ENCODE results near the gene SCGB1C1. TPM values are rescaled to one million over a fixed set of nuclear protein-coding genes. Genes with fewer than 3 reads are reported as not detected.

Gene SCGB1C1
- polyA plus RNA-seq, 1 experiment: not detected

DNA sequence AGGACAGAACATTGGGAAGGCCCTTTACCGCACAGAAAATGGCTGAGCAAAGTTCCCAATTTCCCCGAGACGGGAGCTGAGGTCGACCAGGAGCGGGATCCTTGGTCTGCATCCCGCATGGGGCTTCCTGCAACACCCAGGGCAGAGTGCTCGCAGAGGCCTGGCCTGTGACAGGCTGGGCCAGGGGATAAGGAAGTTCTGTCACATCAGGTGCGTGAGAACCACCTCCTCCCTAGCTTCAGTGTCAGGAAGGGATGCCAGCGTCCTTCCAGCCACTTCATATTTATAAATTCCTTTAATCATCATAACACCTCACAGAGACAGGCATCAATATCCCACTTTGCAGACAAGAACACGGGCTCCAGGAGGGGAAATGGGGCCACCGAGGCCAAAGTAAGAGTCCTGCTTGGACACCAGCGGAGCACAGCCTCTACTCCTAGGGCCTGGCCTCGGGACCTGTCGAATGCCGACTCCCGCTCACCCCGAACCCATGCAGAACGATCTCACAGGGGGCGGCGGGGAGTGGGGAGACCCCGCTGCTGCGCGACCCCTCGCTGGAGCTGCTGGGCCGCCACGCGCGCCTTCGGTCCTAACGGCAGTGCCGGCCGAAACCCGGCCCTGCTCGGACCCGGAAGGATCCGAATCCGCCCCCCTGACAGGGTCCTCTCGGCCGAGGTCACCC, 13.8 kb downstream of the SCGB1C1 start:
- Histone ChIP-seq H3K36me3 (ENCODE audit: control insufficient read depth, insufficient read depth, low read length) (peaks cover 42% of the 10 kb centered on the region), H3K27me3 (ENCODE audit: control insufficient read depth, insufficient read depth, low read length) (no peaks in the 10 kb centered on the region), H3K4me3 (ENCODE audit: low read depth, low read length) (peak overlapping the region; percentile 96)
- CTCF ChIA-PET: interaction anchor here (0.6 to 1.6 kb wide), 5 partner anchors 28 to 242 kb away, joined by 3 to 6 read pairs (median 3); no protein-coding TSS in a partner anchor
- no peak for DNase-seq (ENCODE audit: low read depth)
- TF ChIP-seq CTCF (IDR thresholded peaks at IDR 0.05; ENCODE audit: insufficient read depth, low read depth, low read length): no peak
- POLR2A ChIA-PET: no interaction called here

- peak; percentile 90 for DNase-seq (ENCODE audit: low read depth)
- TF ChIP-seq CTCF (IDR thresholded peaks at IDR 0.05; ENCODE audit: insufficient read depth, low read depth, low read length): no peak
- POLR2A ChIA-PET: no interaction called here
- Histone ChIP-seq H3K27me3 (ENCODE audit: control insufficient read depth, insufficient read depth, low read length) (no peaks in the 10 kb centered on the region), H3K4me3 (ENCODE audit: low read depth, low read length) (peak within 1 kb of the TSS; percentile 96), H3K36me3 (ENCODE audit: control insufficient read depth, insufficient read depth, low read length) (peaks cover 49% of the 10 kb centered on the region)
- CTCF ChIA-PET: interaction anchor here (0.6 to 1.6 kb wide), 4 partner anchors 27 to 241 kb away, joined by 3 to 6 read pairs (median 4); no protein-coding TSS in a partner anchor
These were observed 14.5 kb downstream of the SCGB1C1 start, which contains the start of the genes BET1L and RIC8A for GRCh38 chr11:207208-207862. Gene BET1L (minus strand): TSS chr11:207399. CDS start chr11:207321, 78 bp downstream. Gene RIC8A (plus strand): TSS chr11:207708. CDS start chr11:208855, 1,147 bp downstream.

GRCh38 chr11:207863-208180, 14.9 kb downstream of the SCGB1C1 start:
- no peak for DNase-seq (ENCODE audit: low read depth)
- ChIA-PET POLR2A (no interaction called here), CTCF (interaction anchor here (0.9 to 1.5 kb wide), 3 partner anchors 128 to 241 kb away, joined by 3 to 6 read pairs (median 3); no protein-coding TSS in a partner anchor)
- Histone ChIP-seq H3K36me3 (ENCODE audit: control insufficient read depth, insufficient read depth, low read length) (peaks cover 54% of the 10 kb centered on the region), H3K27me3 (ENCODE audit: control insufficient read depth, insufficient read depth, low read length) (no peaks in the 10 kb centered on the region), H3K4me3 (ENCODE audit: low read depth, low read length) (peak overlapping the region; percentile 96)
- no peak for TF ChIP-seq CTCF (IDR thresholded peaks at IDR 0.05; ENCODE audit: insufficient read depth, low read depth, low read length)

DNA sequence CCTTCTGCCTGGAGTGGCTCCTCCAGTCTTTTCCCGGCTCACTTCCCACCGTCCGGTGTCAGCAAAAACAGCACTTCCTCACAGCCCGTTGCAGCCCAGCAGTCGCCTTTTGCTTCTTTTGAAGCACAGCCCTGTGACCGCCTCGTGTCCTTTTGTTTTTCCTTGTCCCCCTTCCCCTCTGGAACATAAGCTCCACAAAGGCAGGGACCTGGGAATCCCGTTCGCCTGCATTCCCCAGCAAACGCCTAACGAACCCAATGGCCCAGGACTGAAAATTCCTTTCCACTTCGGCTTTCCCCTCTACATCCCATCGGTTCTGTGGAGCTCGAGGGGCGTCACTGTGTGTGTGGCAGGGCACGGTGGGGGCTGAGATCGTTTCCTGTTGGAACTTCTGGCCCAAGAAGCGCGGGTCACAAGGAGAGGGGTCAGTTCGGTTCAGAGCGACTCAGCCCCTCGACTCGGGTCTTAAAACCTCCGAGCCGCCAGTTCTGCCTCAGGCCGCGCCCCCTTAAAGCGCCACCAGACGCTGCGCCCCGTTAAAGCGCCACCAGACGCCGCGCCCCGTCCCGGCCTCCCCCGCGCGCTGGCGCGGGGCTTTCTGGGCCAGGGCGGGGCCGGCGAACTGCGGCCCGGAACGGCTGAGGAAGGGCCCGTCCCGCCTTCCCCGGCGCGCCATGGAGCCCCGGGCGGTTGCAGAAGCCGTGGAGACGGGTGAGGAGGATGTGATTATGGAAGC, 15.5 kb downstream of the SCGB1C1 start:
- no peak for DNase-seq (ENCODE audit: low read depth)
- H3K27me3 ChIP-seq (ENCODE audit: control insufficient read depth, insufficient read depth, low read length): no peaks in the 10 kb centered on the region
- H3K4me3 ChIP-seq (ENCODE audit: low read depth, low read length): peak overlapping the region; percentile 96
- ChIA-PET POLR2A (interaction anchor here (0.7 kb wide), 1 partner anchor 571 kb away, joined by 21 read pairs; no protein-coding TSS in a partner anchor), CTCF (interaction anchor here (0.9 to 1.6 kb wide), 3 partner anchors 128 to 240 kb away, joined by 3 read pairs; no protein-coding TSS in a partner anchor)
- no peak for TF ChIP-seq CTCF (IDR thresholded peaks at IDR 0.05; ENCODE audit: insufficient read depth, low read depth, low read length)
- H3K36me3 ChIP-seq (ENCODE audit: control insufficient read depth, insufficient read depth, low read length): peaks cover 56% of the 10 kb centered on the region

All from BJ (cell line).